ENCODE results near the gene PDZK1IP1.
A peak's percentile ranks its signal among the peaks of the same experiment; 100 is the strongest.
"Not testable (repeated sequence)": the region's sequence is repeated elsewhere in the genome, so short reads cannot be mapped to it uniquely, and the experiment has no call there.

PDZK1IP1 gene

GRCh38 chr1:47209725-47210325 is 20.0 kb upstream of the PDZK1IP1 start:
- no peak for TF ChIP-seq CTCF (IDR thresholded peaks at IDR 0.05; ENCODE audit: low read depth, low read length)
- DNase-seq (ENCODE audit: low read depth in 2 of 2): no peak
- no peak overlapping the region for H3K4me3 ChIP-seq (replicated peaks in 1 of 2; ENCODE audit: low read depth in 2 of 2, low read length in 2 of 2)

GRCh38 chr1:47209091-47209490 is 19.3 kb upstream of the PDZK1IP1 start:
- TF ChIP-seq CTCF (IDR thresholded peaks at IDR 0.05; ENCODE audit: low read depth, low read length): no peak
- no peak overlapping the region for H3K4me3 ChIP-seq (replicated peaks in 1 of 2; ENCODE audit: low read depth in 2 of 2, low read length in 2 of 2)

GRCh38 chr1:47208374-47208850 is 18.6 kb upstream of the PDZK1IP1 start:
- no peak for DNase-seq (ENCODE audit: low read depth in 2 of 2)
- no peak overlapping the region for H3K4me3 ChIP-seq (replicated peaks in 1 of 2; ENCODE audit: low read depth in 2 of 2, low read length in 2 of 2)
- no peak for TF ChIP-seq CTCF (IDR thresholded peaks at IDR 0.05; ENCODE audit: low read depth, low read length)

More at GRCh38 chr1:47209091-47209490, 19.3 kb upstream of the PDZK1IP1 start:
- DNase-seq (ENCODE audit: low read depth in 2 of 2): no peak

GRCh38 chr1:47207803-47208373 is 18.1 kb upstream of the PDZK1IP1 start:
- TF ChIP-seq CTCF (IDR thresholded peaks at IDR 0.05; ENCODE audit: low read depth, low read length): no peak
- peak in 1 of 2 donors; percentile 37 for DNase-seq (ENCODE audit: low read depth in 2 of 2)

GRCh38 chr1:47205918-47206317 is 16.1 kb upstream of the PDZK1IP1 start:
- no peak for TF ChIP-seq CTCF (IDR thresholded peaks at IDR 0.05; ENCODE audit: low read depth, low read length)
- no peak for DNase-seq (ENCODE audit: low read depth in 2 of 2)
- no peak overlapping the region for H3K4me3 ChIP-seq (replicated peaks in 1 of 2; ENCODE audit: low read depth in 2 of 2, low read length in 2 of 2)

More at GRCh38 chr1:47207803-47208373, 18.1 kb upstream of the PDZK1IP1 start:
- no peak overlapping the region for H3K4me3 ChIP-seq (replicated peaks in 1 of 2; ENCODE audit: low read depth in 2 of 2, low read length in 2 of 2)

GRCh38 chr1:47203504-47203903 is 13.7 kb upstream of the PDZK1IP1 start:
- not testable (repeated sequence) for DNase-seq (ENCODE audit: low read depth in 2 of 2); H3K4me3 ChIP-seq (replicated peaks in 1 of 2; ENCODE audit: low read depth in 2 of 2, low read length in 2 of 2)

GRCh38 chr1:47201179-47201578 is 11.3 kb upstream of the PDZK1IP1 start:
- DNase-seq (ENCODE audit: low read depth in 2 of 2): peak; percentile 29 to 64
- TF ChIP-seq CTCF (IDR thresholded peaks at IDR 0.05; ENCODE audit: low read depth, low read length): no peak

More at GRCh38 chr1:47201179-47201578, 11.3 kb upstream of the PDZK1IP1 start:
- no peak overlapping the region for H3K4me3 ChIP-seq (replicated peaks in 1 of 2; ENCODE audit: low read depth in 2 of 2, low read length in 2 of 2)
